Tongue (tissue), 2 donors: ENCODE data around the gene SYT9. TPM values are rescaled to one million over a fixed set of nuclear protein-coding genes. Genes with fewer than 3 reads are reported as not detected.
A peak's percentile ranks its signal among the peaks of the same experiment; 100 is the strongest.

Experiments
- DNase-seq: peaks from one replicate; pipeline ENCODE4 v3.0.0-alpha.2; 2015
- total RNA-seq: library from RNA; depleted of rRNA; stranded (reverse); fragments of >200 nt; gene quantifications from one replicate; pipeline ENCODE4 v1.2.3, GENCODE V29; 2014

SYT9 gene
- total RNA-seq, 1 donor from 2014 or later: 0.92 TPM

GRCh38 chr11:7480113-7480512, 228.4 kb downstream of the SYT9 start:
- peak; percentile 54 for DNase-seq

DNA sequence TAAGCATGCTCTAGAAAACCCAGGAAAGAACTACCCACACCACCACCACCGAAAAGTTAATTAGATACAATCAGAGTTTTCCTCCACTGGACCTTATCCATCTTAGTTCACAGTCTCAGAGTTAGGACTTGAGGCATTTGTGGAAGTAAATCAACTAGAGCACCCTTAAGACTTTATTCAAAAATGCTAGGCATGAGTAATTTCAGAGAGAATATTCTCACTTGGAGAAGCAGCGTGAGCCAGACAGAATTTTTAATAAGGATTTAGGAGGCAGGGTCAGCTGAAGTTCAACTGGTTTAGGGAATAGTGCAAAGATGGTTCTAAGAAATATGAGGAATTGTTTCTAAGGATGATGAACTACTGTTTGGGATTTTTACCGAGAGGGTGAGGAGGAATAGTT, 232.4 kb downstream of the SYT9 start:
- DNase-seq: no peak

- DNase-seq: no peak
Observed at GRCh38 chr11:7484645-7485044, 232.9 kb downstream of the SYT9 start.

- DNase-seq: peak; percentile 92
Observed at GRCh38 chr11:7485186-7486097, 233.7 kb downstream of the SYT9 start, which contains the start of gene OLFML1. Gene OLFML1 (plus strand): TSS chr11:7485506. CDS start chr11:7485876, 370 bp downstream.

GRCh38 chr11:7486098-7486780, 234.5 kb downstream of the SYT9 start:
- no peak for DNase-seq

- peak; percentile 83 for DNase-seq
Observed at GRCh38 chr11:7486781-7487140, 235.1 kb downstream of the SYT9 start.

- DNase-seq: no peak
Observed at GRCh38 chr11:7487360-7487759, 235.7 kb downstream of the SYT9 start.

DNA sequence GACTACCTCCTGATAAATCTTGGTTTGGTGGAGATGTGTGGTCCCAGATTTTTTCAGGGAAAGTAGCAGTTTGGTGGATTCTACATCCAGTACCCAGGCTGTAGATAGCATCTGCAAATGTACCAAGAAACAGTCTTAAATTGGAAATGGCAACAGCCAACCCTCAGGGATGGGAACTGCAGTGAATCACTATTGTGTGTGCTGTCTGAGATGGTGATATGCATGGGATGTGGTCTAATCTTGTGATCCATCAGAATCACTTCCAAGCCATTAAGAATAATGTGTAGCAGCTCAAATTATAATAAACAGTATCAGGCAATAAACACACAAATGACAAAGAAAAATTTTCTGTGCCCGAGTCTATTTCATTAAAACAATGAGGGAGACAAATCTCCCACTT, 237.0 kb downstream of the SYT9 start:
- DNase-seq: no peak

GRCh38 chr11:7489376-7489775, 237.7 kb downstream of the SYT9 start:
- no peak for DNase-seq

GRCh38 chr11:7490054-7490453, 238.3 kb downstream of the SYT9 start:
- DNase-seq: no peak

DNA sequence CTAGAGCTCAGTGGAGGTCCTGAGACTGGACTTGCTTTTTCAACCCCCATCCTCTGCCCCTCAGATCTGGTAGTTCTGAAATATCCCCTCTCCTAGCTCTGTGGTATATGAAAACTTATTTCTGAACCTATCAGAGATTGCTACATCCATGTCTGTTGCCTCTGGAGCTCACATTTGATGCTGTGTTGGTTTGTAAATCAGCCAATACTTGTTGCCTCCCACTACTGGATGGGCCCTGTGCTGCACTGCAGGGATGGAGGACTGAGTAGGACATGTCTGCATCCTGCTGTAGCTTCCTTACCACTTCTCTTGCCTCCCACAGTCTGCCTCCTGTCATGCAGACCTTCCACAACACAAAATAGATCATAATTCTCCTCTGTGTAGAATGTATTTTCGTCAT, 238.8 kb downstream of the SYT9 start:
- no peak for DNase-seq

DNA sequence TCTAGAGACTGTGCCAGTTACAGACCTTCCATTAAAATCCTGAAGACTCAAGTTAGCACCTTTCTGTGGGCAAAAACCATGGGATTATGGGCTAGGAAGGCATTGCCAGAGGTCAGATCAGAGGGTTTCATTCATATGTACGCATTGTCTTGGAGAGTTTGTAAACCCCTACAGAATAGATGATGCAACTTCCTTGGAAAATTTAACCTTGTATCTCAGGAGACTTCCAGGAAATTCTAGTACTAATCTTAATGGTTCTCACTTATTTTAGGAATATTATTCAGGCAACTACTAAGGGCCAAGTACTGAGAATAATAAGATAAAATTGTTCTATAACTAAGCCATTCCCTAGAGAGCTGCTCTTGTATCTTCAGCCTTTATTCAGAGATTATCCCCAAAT, 240.5 kb downstream of the SYT9 start:
- no peak for DNase-seq

DNA sequence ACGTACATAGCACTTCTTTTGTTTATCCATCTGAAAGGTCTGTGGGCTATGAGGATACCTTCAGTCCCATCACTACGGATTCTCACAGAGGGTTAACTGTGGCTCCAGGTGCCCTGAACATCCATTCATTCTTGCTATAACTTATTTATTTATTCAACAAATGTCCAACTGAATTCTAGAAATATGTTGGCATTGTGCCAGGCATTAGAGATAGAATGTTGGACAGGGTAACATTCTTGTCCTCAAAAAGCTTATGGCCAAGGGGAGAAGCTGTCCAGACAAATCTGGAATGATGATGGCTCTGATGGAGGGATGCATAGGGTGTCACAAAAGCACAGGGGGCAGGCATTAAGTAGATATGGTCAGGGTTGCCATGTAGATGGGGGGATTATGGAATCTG, 242.0 kb downstream of the SYT9 start:
- DNase-seq: no peak

DNA sequence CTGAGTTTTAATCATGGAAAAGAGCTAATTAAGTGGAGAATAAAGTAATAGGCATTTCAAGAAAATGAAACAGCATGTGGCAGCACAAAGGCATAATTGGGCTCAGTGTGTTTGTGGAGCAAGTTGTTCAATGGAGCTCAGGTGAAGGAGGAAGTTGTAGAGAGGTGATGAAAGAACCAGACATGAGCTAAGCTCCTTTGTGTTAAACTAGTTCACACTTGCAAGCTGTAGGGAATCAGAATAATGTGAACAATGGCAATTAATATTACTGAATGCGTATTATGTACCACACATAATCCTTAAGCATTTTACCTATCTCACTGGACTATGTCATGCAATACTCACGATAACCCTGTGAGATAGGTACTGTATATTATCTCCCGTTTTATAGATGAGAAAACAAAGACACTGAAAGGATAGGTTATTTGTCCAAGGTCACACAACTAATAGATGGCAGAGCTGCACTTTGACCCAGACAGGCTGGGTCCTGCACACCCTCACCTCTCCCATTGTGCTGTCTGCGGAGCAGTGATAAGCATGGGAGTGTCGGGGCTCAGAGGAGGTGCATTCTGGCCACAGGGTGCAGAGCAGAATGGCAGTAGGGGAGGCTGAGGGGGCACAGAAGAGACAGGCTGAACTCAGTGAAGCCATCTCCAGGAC, 242.5 kb downstream of the SYT9 start:
- DNase-seq: no peak

DNA sequence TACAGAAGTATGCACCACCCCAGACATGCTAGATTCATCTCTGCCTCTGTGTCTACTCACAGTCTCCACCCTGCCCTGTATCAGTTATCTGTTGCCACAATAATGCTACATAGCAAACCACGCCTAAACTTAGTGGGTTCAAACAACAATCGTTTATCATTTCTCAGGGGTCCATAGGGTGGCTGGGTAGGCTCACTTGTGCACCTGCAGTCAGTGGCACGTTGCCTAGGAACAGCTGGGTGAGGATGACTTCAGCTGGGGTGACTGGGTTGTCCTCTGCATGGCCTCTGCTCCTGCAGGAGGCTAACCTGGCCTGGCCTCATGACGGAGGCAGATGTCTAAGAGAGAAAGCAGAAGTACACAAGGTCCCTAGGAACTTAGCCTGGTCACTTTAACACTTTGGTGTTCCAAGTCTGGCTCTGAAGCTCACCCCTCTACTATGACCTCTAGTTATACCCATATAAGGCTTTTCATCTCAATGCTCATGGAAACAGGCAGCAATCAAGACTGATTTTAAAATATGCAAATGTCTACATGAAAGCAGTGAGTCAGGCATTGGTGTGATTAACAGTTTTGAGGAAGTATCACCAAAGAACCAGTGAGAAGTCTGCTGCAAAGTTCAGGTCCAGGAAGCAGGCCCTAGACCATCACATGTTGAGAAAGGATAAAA, 244.3 kb downstream of the SYT9 start:
- DNase-seq: no peak

GRCh38 chr11:7498193-7498592, 246.5 kb downstream of the SYT9 start:
- no peak for DNase-seq

DNA sequence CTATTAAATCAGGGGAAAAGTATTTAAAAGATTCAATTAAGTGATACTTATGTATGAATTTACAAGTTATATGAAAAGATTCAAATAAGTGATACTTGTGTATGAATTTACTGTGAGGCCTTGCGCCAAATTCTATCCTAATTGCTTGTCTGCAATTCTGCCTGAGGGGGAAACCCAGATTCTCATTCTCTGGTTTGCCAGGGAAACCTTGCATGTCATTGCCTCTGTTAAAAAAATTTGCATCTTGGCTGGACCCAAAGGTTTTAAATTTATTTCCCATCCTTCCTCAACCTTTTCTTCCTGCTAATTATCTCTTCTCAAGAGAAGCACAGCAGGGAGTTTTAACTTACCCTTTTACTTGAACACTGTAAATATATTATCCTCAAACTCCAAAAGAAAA, 247.4 kb downstream of the SYT9 start:
- no peak for DNase-seq

GRCh38 chr11:7500251-7500650, 248.5 kb downstream of the SYT9 start:
- DNase-seq: no peak

GRCh38 chr11:7501251-7501650, 249.5 kb downstream of the SYT9 start:
- DNase-seq: no peak

DNA sequence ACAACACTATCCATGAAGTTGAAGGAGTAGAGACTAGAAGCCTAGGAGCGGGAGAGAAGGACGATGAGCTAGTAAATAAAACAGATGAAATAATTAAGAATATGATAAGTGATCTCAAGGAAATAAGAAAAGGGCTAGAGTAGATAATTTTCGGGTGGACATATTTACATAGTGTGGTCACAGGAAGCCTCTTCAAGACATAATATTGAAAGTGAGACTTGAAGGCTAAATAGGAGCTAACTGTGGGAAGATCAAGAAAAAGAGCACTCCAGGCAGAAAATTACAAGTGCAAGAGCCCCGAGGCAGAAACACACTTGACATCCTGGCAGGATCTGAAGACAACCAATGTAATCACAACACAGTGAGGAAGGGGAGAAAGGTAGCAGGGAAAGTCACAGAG, 250.2 kb downstream of the SYT9 start:
- no peak for DNase-seq

DNA sequence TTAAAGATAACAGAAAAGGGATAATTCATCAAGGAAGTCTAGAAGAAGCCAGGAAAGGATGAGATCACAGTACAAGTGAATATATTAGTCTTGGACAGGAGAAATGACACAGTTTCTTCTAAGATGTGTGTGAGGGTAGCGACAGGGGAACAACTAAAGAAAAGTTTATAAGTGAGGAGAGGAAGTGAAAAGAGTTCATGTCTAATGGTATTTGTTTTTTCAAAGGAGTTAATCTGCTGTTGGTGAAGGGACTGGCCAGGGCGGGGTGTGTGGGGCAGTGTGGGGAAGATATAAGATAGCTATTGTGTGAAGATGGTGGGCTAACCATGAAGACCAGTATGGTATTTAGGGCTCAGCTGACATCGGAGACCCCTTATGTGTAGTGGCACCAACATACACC, 254.5 kb downstream of the SYT9 start:
- no peak for DNase-seq

GRCh38 chr11:7508087-7508486, 256.4 kb downstream of the SYT9 start:
- no peak for DNase-seq

DNA sequence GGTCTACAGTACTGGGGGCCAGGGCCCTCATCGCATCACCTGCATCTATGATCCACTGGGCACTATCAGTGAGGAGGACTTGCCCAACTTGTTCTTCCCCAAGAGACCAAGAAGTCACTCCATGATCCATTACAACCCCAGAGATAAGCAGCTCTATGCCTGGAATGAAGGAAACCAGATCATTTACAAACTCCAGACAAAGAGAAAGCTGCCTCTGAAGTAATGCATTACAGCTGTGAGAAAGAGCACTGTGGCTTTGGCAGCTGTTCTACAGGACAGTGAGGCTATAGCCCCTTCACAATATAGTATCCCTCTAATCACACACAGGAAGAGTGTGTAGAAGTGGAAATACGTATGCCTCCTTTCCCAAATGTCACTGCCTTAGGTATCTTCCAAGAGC, 258.3 kb downstream of the SYT9 start:
- peak; percentile 49 for DNase-seq
